HG02884 (cell line): Measurements from ENCODE around the gene SHROOM2.
A peak's percentile ranks its signal among the peaks of the same experiment; 100 is the strongest.
"Not testable (repeated sequence)": the region's sequence is repeated elsewhere in the genome, so short reads cannot be mapped to it uniquely, and the experiment has no call there.

Experiments used
- ATAC-seq: cut with Tn5 transposase; IDR thresholded peaks from one replicate; pipeline ENCODE4 v1.9.1; 2021; ENCODE audit warnings: mild to moderate bottlenecking, moderate library complexity; ENCODE audit not compliant: unreplicated experiment

SHROOM2 gene

DNA sequence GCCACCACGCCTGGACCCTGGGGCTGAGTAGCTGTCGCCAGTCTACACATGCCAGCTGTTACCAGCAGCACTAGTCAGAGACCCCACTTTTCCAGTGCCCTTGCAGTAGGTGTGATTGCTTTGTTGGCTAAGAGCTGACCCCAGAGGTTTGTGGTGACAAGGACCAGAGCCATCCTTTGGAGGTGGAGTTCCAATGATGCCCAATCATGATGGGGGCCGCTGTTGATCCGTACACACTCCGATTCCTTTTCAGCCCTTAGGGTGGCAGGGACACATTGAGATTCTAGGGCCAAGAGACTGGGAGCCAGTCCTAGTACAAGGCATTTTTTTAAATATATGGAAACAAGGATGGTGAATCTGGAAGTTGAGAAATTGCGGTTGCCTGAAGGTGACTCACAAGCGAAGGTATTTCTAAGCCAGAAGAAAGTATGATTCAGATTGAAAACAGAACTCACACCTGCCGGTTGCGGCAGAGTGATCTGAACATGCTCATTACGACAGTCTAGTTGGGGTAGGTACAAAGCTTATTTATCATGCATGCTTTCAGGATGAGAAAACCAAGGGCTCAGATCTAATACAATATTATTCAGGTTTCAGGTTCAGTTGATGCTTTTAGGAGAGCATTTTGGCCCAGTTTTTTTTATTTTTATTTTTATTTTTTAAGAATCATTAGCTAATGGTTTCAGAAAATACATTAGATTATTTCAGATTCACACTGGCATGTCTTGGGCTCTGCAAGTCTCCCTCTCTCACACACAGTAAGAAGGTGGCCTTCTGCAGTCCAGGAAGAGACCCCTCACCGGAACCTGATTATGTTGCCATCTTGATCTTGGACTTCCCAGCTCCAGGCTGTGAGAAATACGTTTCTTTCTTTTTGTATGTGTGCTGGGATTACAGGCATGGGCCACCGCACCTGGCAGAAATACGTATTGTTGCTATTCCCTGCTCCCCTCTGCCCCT, 43.4 kb downstream of the SHROOM2 start:
- ATAC-seq: peak; percentile 91

DNA sequence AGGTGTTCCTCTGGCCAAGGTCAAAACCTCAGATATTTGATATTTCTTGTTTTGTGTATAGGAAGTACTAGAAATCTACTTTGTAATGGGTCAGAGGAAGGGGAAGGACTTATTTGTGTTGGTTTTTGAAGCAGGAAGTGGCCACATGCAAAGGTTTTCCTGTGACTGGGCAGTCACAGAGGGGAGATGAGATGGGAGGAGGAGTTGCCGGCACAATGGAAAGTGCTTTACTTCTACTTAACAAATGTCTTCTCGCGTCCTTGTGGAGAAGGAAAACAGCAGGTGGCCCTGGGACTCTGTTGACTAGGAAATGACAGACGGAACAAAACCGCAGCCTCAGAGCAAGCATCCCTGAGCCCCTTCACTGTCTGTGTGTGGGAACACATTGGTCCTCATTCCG, 46.6 kb downstream of the SHROOM2 start:
- ATAC-seq: no peak

DNA sequence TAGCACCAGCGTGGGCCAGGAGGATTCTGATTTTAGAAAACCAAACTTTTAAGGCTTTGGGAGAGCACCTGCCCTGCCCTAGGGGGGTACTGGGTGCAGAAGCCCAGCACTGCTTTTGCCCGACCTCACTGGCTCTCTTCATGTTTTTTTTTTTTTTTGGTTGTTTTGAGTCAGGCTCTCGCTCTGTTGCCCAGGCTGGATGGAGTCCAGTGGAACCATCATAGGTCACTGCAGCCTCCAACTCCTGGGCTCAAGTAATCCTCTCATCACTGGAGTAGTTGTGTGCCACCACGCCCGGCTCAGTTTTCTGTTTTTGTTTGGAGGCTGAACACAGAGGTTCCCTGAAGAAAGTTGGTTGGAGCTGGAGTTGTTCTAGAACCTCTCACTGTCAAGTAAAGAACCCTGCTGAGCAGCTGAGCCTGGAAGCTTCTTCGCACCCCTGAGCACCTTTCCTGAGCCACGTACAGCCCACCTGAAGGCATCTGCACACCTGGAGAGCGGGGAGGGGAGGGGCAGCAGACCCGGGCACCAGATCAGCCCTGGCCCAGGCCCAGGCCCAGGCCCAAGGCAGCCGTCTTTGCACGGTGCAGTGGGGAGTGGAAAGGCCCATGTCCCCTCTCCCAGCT, 49.5 kb downstream of the SHROOM2 start:
- no peak for ATAC-seq

DNA sequence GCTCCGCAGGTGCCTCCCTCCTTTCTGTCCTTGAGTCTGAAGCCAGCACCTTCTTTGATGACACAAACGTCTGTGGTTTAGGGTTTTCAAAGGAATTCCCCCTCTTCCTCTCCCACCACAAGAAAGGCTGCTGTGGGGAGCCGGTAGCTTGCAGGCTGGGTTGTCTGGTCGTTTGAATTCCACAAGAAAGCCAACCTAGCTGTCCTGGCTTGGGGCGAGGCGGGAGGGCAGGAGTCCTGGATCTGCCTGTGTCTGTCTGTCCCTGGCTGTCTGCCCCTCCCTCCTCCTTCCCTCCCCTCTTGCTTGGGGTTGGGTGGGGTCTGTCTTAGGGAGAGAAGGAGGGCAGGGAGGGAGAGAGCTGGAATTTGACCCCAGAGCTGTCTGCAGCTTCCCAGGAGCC, 56.3 kb downstream of the SHROOM2 start:
- no peak for ATAC-seq

DNA sequence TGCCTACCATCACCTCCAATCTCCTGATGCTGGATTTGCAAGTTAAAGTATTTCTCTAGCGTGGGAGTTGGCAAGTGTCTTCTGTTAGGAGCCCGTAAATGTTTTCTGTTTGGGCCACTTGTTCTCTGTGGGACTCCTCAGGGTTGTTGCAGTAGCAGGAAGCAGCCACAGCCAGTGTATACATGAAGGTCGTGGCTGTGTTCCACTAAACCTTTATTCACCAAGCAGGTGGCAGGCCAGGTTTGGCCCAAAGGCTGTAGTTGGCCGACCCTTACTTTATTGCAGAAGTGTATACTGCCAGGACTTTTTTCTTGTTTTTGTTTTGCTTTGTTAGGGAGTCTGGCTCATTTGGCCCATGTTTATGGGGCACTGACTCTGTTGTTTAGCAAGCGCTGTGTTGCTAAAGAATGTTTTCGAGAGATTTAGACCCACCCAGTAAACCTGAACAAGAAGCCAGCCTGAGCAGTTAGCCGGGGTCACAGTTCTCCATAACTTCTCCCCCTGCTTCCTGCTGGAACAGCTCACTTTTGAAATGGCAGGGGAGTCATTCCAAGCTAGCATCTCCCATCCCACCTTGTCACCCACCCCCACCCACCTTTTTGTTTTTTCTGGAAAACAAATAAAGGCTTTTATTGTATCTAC, 58.8 kb downstream of the SHROOM2 start:
- no peak for ATAC-seq

DNA sequence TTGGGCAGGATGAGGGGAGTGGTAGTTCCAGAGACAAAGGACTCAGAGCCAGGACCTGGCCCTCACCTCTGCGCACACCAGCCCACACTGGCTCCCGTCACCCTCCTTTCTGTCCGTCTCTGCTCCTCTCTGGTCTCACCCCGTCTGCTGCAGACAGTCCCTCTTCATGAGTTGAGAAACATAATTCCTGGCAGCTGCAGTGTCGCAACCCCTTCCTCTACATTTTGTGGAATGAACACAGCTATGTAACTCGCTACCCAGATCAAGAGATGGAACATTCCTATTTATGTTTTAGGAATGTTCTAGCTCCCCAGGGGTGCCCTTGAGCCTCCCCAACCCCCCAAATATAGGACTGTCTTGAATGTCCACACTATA, 59.3 kb downstream of the SHROOM2 start:
- no peak for ATAC-seq

DNA sequence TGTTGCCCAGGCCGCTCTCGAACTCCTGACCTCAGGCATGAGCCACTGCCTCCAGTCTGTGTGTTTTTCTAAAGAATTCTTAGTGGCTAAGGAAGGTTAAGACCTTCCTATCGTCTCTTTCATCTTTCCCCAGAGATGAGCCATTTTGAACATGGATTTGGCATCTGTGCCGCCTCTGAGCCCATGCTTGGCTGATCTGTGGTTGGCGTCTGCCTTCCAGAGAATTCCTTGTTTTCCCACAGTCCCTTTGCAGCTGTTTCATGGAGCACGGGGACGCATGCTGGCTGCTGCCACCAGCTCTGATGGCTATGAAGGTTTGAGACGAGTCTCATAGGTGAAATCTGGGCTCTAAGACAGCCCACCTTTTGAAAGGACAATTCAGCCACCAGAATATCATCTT, 60.4 kb downstream of the SHROOM2 start:
- no peak for ATAC-seq

DNA sequence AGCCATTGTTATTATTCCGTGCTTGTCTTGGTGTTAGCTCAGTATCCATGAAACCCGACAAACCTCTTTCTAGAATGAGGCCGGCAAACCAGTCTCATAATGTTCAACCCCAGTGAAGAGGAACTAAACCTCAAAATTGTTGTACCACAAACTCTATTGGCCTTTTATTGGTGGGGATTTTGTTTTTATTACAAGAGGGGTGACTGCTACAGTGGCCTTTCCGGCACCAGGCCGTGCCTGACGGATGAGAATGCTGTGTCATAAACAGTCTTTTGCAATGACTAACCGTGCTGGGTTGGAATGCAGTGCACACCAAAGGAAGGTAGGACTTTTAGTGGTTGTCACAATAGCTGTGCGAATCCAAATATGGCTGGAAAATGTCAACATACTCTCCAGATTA, 60.8 kb downstream of the SHROOM2 start:
- ATAC-seq: no peak

DNA sequence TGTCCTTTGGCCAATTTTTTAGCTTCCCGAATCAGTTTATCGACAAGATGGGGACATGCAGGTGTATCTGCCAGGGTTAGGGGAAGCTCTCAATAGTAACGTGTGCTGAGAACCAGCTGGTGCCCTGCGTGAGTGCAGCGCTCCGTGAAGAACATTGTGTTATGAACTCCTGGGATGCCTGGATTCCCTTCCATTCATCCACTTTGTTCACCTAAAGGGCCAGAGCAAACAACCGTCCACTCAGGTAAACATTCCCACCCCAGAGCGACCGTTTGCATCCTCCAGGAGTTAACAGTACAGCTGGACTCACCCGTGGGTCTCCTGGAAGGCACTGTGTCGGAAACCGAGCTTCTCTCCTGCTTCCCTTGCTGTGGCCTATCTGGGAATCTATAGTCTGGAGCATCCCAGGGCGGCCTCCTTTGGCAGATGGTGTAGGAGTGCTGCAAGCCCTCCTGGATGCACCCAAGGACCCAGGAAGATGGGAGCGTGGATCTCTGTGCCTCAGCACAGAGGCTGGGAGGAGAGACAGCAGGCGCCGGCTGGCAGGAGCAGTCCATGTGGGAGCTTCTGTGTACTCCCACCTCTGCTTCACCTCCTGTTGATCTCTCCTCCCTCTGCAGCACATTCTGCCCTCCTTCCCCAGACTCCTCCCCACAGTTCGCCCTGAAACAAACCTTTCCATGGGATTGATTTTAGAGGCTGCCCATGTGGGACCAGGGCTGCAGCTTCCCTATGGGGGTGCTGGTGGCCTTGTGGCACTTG, 62.7 kb downstream of the SHROOM2 start:
- no peak for ATAC-seq

DNA sequence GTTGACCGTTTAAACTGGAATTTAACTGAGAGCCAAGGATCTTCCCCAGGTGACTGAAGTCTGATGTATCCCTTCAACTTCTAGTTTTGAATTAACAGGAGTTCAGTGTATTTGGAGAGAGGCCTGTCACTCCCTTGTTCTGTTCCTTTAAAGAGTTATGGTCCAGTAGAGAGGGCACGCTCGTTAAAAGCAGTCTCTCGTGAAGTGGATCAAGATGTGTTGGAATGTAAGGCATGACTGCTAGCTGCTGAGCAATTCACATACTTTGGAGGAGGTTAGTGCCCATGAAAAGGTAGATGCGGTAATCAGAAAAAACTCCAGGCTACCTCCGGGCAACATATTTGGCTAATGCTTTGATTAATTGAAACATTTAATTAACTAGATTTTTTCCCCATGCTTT, 65.7 kb downstream of the SHROOM2 start:
- no peak for ATAC-seq

DNA sequence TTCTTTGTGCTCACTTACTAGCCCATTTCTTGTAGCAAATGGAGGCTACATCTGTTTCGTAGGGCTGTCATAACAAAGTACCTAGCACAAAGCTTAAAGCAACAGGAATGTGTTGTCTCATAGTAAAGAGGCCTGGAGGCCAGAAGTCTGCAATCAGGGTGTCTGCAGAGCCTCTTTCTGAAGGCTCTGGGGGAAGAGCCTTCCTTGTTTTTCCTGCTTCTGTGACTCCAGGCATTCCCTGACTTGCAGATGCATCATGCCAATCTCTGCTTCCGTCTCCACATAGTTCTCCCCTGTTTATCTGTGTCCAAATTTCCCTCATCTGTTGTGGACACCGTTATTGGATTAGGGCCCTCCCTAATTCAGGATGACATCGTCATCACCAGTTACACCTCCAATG, 67.1 kb downstream of the SHROOM2 start:
- ATAC-seq: no peak

DNA sequence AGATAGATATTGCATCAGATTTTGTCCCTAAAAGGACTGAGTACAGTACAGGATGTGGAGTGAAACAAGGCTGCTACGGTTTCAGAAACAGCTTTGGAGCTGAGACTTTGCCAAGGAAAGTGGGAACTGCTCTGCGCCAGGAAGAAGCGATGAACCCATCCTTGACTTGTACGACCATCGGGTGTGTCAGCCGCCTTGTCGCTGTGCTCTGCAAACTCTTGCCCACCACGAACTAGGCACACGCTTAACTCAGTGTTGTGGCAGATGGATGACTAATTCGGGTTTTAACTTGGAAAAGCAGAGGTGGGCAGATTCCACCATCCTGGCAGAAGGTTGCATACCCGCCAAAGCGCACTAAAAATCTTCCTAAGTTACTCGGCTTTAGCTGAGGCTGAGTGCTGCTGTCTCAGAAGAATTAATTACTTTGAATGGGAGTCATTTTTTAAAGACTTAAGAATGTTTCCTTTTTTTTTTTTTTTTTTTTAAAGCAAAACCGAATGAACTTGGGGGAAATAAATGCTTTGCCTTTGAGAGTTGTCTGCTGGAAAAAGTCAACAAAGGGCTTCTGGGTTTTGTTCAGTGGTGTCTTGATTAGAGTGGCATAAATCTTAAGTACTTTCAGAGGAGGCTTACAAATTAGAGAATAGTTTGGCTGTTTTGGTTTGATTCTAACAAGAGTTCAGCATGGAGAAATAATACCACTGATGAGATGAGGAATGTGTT, 69.5 kb downstream of the SHROOM2 start:
- ATAC-seq: no peak

DNA sequence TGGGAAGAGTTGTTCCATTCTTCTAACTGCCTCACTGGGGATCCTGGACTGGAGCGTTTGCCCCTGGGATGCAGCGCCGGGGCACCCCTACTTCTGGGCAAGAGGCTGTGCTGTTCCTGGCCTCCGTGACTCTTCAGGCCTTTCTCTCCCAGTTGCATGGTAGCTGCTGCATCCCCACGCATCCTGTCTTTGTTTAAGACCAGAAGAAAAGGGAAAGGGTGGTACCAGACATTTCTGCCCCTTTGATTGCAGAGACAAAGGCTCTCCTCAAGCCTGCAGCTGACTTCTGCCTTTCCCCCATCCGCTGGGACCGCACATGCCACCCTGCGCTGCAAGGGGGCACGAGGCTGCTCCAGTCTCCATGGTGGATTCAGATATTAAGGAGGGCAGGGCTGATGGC, 70.4 kb downstream of the SHROOM2 start:
- no peak for ATAC-seq

DNA sequence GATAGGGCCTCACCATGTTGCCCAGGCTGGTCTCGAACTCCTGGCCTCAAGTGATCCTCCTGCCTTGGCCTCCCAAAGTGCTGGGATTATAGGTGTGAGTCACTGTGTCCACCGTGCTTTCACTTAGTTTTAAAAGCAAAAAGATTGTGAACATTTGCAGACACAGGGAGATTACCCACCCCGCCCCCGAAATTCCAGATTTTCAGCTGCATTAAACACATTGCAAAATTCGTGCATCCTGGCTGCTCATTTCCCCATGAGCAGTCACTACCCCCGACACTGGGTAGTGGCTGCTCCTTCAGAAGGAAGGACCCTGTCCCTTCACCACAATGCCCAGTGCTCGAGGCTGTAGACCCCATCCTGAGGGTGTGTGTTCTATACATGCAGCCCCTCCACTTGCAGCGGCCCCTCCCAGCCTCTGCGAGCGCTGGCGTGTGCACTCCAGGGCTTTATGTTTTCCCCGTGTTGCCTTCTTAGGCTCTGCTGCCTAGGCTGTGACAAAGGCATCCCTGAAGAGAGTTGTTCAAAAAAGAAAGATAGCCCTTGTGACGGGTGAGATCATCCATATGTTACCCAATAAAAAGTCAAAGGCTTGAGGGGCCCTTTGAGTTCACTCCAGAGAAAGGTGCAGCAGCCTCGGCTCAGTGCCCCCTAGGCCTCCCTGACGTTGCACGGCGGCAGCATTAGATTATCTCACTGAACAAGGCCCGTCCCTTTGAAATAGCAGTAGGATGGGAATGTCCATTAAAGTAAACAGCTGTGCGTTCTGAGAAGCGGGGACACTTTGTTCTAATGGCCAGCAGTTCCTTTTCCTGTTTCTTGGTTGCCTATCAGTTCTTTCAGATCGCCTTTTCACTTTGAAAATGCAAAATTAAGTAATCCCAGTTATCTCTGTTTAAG, 71.6 kb downstream of the SHROOM2 start:
- no peak for ATAC-seq

DNA sequence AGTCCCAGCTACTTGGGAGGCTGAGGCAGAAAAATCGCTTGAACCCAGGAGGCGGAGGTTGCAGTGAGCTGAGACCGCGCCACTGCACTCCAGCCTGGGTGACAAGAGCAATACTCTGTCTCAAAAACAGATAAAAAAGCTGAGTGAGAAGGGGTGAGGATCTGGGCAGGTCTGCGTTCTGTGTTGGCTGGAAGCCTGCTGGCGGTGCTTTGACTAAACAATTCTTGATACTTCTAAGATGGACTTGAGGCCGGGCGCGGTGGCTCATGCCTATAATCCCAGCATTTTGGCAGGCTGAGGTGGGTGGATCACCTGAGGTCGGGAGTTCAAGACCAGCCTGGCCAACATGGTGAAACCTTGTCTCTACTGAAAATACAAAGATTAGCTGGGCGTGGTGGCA, 72.5 kb downstream of the SHROOM2 start:
- ATAC-seq: not testable (repeated sequence)

DNA sequence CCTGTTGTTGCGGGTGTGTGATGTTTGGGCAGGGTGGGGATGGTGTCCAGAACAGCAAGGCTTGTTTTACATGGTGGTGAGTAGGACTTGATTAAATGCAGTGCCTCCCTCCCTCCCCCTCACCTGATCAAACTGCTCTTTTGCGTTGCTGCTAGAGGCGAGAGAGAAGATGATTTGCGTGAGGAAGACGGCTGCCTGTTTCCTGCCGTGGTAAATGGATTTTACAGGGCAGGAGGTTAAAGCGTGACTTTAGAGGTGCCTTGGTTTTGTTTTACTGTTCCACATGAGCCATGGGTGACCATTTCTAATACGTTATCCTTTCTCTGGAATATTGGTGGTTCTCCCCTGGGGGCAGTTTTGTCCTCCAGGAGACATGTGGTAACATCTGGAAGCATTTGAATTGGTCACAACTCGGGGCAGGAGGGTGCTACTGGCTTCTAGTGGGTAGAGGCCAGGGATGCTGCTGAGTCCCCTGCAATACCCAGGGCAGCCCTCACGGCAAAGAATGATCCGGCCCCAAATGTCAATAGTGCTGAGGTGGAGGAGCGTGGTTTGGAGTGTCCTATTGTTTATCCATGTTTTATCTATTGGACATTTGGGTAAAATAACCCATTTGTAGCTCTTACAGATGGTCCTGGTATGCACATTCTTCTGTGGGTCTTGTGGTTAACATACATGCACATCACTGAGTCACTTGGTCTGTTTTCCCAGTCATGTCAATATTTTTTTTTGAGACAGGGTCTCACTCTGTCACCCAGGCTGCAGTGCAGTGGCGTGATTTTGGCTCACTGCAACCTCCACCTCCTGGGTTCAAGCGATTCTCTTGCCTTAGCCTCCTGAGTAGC, 73.7 kb downstream of the SHROOM2 start:
- no peak for ATAC-seq

DNA sequence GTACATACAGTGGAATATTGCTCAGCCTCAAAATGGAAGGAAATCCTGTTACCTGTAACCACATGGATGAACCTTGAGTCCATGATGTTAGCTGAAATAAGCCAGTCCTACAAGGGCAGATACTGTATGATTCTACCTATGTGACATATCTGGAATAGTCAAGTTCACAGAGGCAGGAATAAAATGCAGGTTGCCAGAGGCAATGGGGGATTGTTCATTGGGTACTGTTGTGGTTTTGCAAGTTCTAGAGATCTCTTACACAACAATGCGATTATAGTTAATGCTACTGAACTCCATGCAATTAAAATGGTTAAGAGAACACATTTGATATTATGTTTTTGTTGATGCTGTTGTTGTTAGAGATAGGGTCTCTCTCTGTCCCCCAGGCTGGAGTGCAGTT, 74.6 kb downstream of the SHROOM2 start:
- ATAC-seq: no peak

DNA sequence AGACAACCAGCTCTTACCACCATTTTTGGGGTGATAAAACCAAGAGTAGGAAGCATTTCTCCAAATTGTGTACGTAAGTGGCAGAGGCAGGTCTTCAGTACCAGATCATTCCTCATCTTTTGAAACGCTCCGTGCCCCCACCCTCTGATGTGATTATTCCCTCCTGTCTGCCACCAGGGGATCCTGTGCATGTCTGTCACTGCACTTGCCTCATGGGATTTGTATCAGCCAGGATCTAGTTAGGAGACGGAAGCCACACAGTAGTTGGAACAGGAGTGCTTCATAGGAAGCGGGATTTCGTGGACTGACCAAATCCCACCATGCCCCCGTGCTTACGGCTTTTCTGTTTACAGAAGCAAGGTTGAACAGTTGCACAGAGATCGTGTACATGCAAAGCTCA, 75.5 kb downstream of the SHROOM2 start:
- no peak for ATAC-seq

DNA sequence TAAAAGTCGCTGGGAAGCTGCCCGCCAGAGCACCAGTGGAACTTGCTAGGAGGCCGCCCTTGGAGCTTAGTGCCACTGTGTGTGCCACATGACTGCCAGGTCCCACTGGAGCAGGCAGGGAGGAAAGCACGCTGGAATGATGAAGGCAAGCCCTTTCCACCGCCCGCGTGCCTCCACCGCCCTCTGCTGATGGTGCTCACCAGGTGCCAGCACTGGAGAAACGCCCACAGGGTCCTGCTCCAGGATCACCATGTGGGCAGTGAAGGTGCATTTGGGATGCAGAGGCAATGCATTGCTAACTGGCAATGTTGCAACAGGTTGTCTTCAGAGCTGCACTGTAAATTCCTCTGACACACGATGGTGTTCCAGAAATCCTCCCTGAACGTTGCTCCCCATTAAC, 76.3 kb downstream of the SHROOM2 start:
- no peak for ATAC-seq
